GM12872 (cell line): ENCODE data around the gene SLC12A6.

Source experiments
- CTCF ChIP-seq: IDR thresholded peaks from 3 replicates; pipeline ENCODE4 v1.5.1; 2011; ENCODE audit warnings: low read depth, mild to moderate bottlenecking, low read length, moderate library complexity; ENCODE audit not compliant: insufficient read depth

Gene SLC12A6

GRCh38 chr15:34336231-34336990, 1.2 kb downstream of the SLC12A6 start:
- no peak for TF ChIP-seq CTCF

GRCh38 chr15:34335176-34336032, 2.2 kb downstream of the SLC12A6 start:
- TF ChIP-seq CTCF = no peak

- no peak for TF ChIP-seq CTCF
These were observed 2.9 kb downstream of the SLC12A6 start for GRCh38 chr15:34334672-34335071.

- no peak for TF ChIP-seq CTCF
These were observed 4.9 kb downstream of the SLC12A6 start for GRCh38 chr15:34332553-34333120.

GRCh38 chr15:34331809-34332208, 5.8 kb downstream of the SLC12A6 start:
- no peak for TF ChIP-seq CTCF

- TF ChIP-seq CTCF = no peak
These were observed 7.3 kb downstream of the SLC12A6 start for GRCh38 chr15:34330279-34330678.

GRCh38 chr15:34329006-34329405, 8.6 kb downstream of the SLC12A6 start:
- no peak for TF ChIP-seq CTCF
